B cell (primary cell): Measurements from ENCODE around the gene ODAM.

Experiments used
- EZH2 ChIP-seq: IDR thresholded peaks from 2 replicates; pipeline ENCODE4 v1.6.1; 2012; ENCODE audit warnings: borderline replicate concordance, low read depth, mild to moderate bottlenecking, moderate library complexity, low read length; ENCODE audit not compliant: insufficient read depth, poor library complexity, severe bottlenecking
- TF ChIP-seq, protein P1 (sequence below): fragments of 200-600 bp; IDR thresholded peaks from one replicate; pipeline ENCODE4 v1.8.0; 2022; ENCODE audit warnings: antibody characterized with exemption, mild to moderate bottlenecking

DNA sequence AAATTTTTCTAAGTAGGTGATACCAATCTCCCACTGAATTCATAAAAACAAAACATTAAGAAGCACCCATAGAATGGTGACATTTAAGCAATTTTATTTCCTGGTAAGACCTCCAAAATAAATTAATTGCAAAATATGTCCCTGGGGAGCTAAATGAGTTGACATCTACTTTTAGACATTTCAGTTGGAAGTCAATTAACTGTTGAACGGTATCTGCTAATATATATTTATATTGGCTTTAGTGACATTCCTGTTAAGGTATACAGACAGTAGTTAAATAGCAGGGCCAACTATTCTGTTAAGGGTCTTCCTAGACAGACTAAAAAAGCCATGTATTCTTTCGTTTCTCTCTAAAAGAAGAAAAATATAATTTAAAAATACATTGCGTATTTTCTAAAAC, 41.6 kb upstream of the ODAM start, which contains the start of gene PRR27:
- TF ChIP-seq, protein P1, sequence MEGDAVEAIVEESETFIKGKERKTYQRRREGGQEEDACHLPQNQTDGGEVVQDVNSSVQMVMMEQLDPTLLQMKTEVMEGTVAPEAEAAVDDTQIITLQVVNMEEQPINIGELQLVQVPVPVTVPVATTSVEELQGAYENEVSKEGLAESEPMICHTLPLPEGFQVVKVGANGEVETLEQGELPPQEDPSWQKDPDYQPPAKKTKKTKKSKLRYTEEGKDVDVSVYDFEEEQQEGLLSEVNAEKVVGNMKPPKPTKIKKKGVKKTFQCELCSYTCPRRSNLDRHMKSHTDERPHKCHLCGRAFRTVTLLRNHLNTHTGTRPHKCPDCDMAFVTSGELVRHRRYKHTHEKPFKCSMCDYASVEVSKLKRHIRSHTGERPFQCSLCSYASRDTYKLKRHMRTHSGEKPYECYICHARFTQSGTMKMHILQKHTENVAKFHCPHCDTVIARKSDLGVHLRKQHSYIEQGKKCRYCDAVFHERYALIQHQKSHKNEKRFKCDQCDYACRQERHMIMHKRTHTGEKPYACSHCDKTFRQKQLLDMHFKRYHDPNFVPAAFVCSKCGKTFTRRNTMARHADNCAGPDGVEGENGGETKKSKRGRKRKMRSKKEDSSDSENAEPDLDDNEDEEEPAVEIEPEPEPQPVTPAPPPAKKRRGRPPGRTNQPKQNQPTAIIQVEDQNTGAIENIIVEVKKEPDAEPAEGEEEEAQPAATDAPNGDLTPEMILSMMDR, result no peak
- TF ChIP-seq EZH2, result no peak
